Thoracic aorta (tissue), 2 donors: ENCODE measurements around the gene UGT1A7. TPM values are rescaled to one million over a fixed set of nuclear protein-coding genes. Genes with fewer than 3 reads are reported as not detected.

Source experiments
- ATAC-seq: fragments of 150-250 bp; one replicate; pipeline ENCODE4 v1.8.0; 2017; ENCODE audit warnings: low read depth; ENCODE audit not compliant: insufficient number of reproducible peaks, low FRiP score
- DNase-seq: peaks from one replicate; pipeline ENCODE4 v3.0.0-alpha.2; 2020; ENCODE audit warnings: low spot score
- H3K27ac ChIP-seq, 2 donors: fragments of 200-600 bp; sonication (generic); 1 replicate in 1 of 2; 2 replicates in 1 of 2; pipeline ENCODE4 v1.5.1; 2016; ENCODE audit warnings: mild to moderate bottlenecking in 2 of 2, moderate library complexity in 2 of 2
- H3K27me3 ChIP-seq: fragments of 200-600 bp; sonication (generic); replicated peaks from 2 replicates; pipeline ENCODE4 v1.6.0; 2016; ENCODE audit warnings: mild to moderate bottlenecking; ENCODE audit not compliant: insufficient read depth
- H3K36me3 ChIP-seq: fragments of 200-600 bp; sonication (generic); one replicate; pipeline ENCODE4 v1.5.1; 2016
- H3K4me1 ChIP-seq, 2 donors: fragments of 200-600 bp; sonication (generic); 1 replicate in 1 of 2; 2 replicates in 1 of 2; pipeline versions ENCODE4 v1.5.1 to v1.6.0; 2016; ENCODE audit warnings: low read depth in 2 of 2, mild to moderate bottlenecking in 1 of 2; ENCODE audit not compliant: control insufficient read depth in 1 of 2
- H3K4me3 ChIP-seq: fragments of 200-600 bp; sonication (generic); 2 replicates; pipeline ENCODE4 v1.5.1; 2016; ENCODE audit warnings: mild to moderate bottlenecking
- H3K9me3 ChIP-seq: fragments of 200-600 bp; sonication (generic); 2 replicates; pipeline ENCODE4 v1.5.1; 2016
- CTCF ChIP-seq: fragments of 200-600 bp; sonication (generic); IDR thresholded peaks from one replicate; pipeline ENCODE4 v1.5.1; 2019; ENCODE audit warnings: antibody characterized with exemption
- total RNA-seq, 2 donors: library from RNA; depleted of rRNA; stranded (reverse); fragments of >200 nt; gene quantifications; one replicate each; pipeline versions ENCODE4 v1.1.0 to v1.2.3, GENCODE V29; 2016

The UGT1A7 gene
- total RNA-seq, 2 donors from 2014 or later = 0.35 TPM; not detected in 1

GRCh38 chr2:233766416-233766815 is 84.7 kb downstream of the UGT1A7 start:
- TF ChIP-seq CTCF = no peak
- H3K27me3 ChIP-seq = no peaks in the 10 kb centered on the region
- no peaks in the 10 kb centered on the region for H3K36me3 ChIP-seq
- H3K9me3 ChIP-seq = no peaks in the 10 kb centered on the region
- DNase-seq (no peak), ATAC-seq (no peak)
- no peaks in the 10 kb centered on the region for H3K4me1 ChIP-seq
- H3K27ac ChIP-seq = no peak overlapping the region
- H3K4me3 ChIP-seq = no peak overlapping the region

GRCh38 chr2:233768076-233768475 is 86.4 kb downstream of the UGT1A7 start:
- Histone ChIP-seq H3K27ac (no peak overlapping the region), H3K27me3 (no peaks in the 10 kb centered on the region), H3K4me3 (no peak overlapping the region), H3K4me1 (no peaks in the 10 kb centered on the region), H3K9me3 (no peaks in the 10 kb centered on the region), H3K36me3 (no peaks in the 10 kb centered on the region)
- TF ChIP-seq CTCF = no peak
- no peak for ATAC-seq
- no peak for DNase-seq

- no peak overlapping the region for H3K4me3 ChIP-seq
- H3K4me1 ChIP-seq = no peaks in the 10 kb centered on the region
- no peaks in the 10 kb centered on the region for H3K9me3 ChIP-seq
- no peak for TF ChIP-seq CTCF
- no peak for DNase-seq
- no peak overlapping the region for H3K27ac ChIP-seq
- no peak for ATAC-seq
- H3K27me3 ChIP-seq = no peaks in the 10 kb centered on the region
- no peaks in the 10 kb centered on the region for H3K36me3 ChIP-seq
Observed at GRCh38 chr2:233769260-233769659, 87.6 kb downstream of the UGT1A7 start.

- ATAC-seq = no peak
- H3K9me3 ChIP-seq = peaks cover 4% of the 10 kb centered on the region
- DNase-seq = no peak
- H3K36me3 ChIP-seq = no peaks in the 10 kb centered on the region
- no peaks in the 10 kb centered on the region for H3K27me3 ChIP-seq
- no peak for TF ChIP-seq CTCF
- H3K27ac ChIP-seq = no peak overlapping the region
- H3K4me3 ChIP-seq = no peak overlapping the region
- no peaks in the 10 kb centered on the region for H3K4me1 ChIP-seq
Observed at GRCh38 chr2:233772153-233772552, 90.5 kb downstream of the UGT1A7 start.

GRCh38 chr2:233772583-233772982 is 90.9 kb downstream of the UGT1A7 start:
- DNase-seq (no peak), ATAC-seq (no peak)
- H3K27me3 ChIP-seq = no peaks in the 10 kb centered on the region
- H3K4me3 ChIP-seq = no peak overlapping the region
- H3K4me1 ChIP-seq = no peaks in the 10 kb centered on the region
- no peak for TF ChIP-seq CTCF
- peaks cover 4% of the 10 kb centered on the region for H3K9me3 ChIP-seq
- no peaks in the 10 kb centered on the region for H3K36me3 ChIP-seq
- no peak overlapping the region for H3K27ac ChIP-seq
